ENCODE measurements around the gene SLC2A1. TPM values are rescaled to one million over a fixed set of nuclear protein-coding genes. Genes with fewer than 3 reads are reported as not detected.
A peak's percentile ranks its signal among the peaks of the same experiment; 100 is the strongest.

The SLC2A1 gene
- total and polyA plus RNA-seq, 9 of the 15 experiments (the other 6 are each of a cell fraction or from before 2014, with no cell fraction given): 12.6 to 153 (median 48.0) TPM

GRCh38 chr1:42936309-42937078, 22.2 kb downstream of the SLC2A1 start (continued):
- TF ChIP-seq MAFG (tag; conservative IDR thresholded peaks at IDR 0.05) (no peak), ZNF184 (CRISPR knock-in tag; IDR thresholded peaks at IDR 0.05) (no peak), CBFA2T3 (IDR thresholded peaks at IDR 0.05) (peak; percentile 98), PURB (CRISPR knock-in tag; IDR thresholded peaks at IDR 0.05; ENCODE audit: low read depth) (no peak), POLR2A (conservative IDR thresholded peaks at IDR 0.05) (0 out of 2 replicates have a peak, but pooled peaks have one; percentile 5), PHF21A (IDR thresholded peaks at IDR 0.05; ENCODE audit: borderline replicate concordance, low read depth) (peak; percentile 43; the same call in 1 of the 2 replicates), SMARCA4 (IDR thresholded peaks at IDR 0.05) (peak; percentile 93), ETV5 (CRISPR knock-in tag; IDR thresholded peaks at IDR 0.05; ENCODE audit: low read depth) (peak; percentile 62; the same call in 1 of the 2 replicates), NCOR1 (IDR thresholded peaks at IDR 0.05) (peak; percentile 97), FOXJ2 (tag; IDR thresholded peaks at IDR 0.05) (no peak), BCOR (IDR thresholded peaks at IDR 0.05) (peak; percentile 44), DACH1 (IDR thresholded peaks at IDR 0.05; ENCODE audit: partially characterized antibody) (peak; percentile 59), HDGF (IDR thresholded peaks at IDR 0.05) (no peak; the same call in 1 of the 2 replicates), CTBP1 (IDR thresholded peaks at IDR 0.05; ENCODE audit: borderline replicate concordance) (peak; percentile 100), DDX20 (tag; IDR thresholded peaks at IDR 0.05; ENCODE audit: low read depth) (no peak), RBM34 (IDR thresholded peaks at IDR 0.05; ENCODE audit: borderline replicate concordance, insufficient read depth, low read length) (no peak), NR2C1 (IDR thresholded peaks at IDR 0.05) (peak; percentile 34; the same call in 1 of the 2 replicates), NR2C1 (tag; IDR thresholded peaks at IDR 0.05) (no peak), RB1 (IDR thresholded peaks at IDR 0.05; ENCODE audit: low read depth) (0 out of 2 replicates have a peak, but pooled peaks have one; percentile 65), FOXA1 (IDR thresholded peaks at IDR 0.05; ENCODE audit: borderline replicate concordance) (no peak), POU5F1 (IDR thresholded peaks at IDR 0.05; ENCODE audit: borderline replicate concordance, low read depth, low read length, partially characterized antibody) (no peak), HSF4 (CRISPR knock-in tag; IDR thresholded peaks at IDR 0.05; ENCODE audit: borderline replicate concordance) (no peak; the same call in 1 of the 2 replicates), RFX5 (IDR thresholded peaks at IDR 0.05; ENCODE audit: low read depth, low read length) (no peak), CBFB (CRISPR knock-in tag; IDR thresholded peaks at IDR 0.05) (no peak), SREBF1 (IDR thresholded peaks at IDR 0.05; ENCODE audit: borderline replicate concordance, low read depth, low read length) (no peak), RUNX1 (IDR thresholded peaks at IDR 0.05; ENCODE audit: low read depth) (peak; percentile 85; the same call in 1 of the 2 replicates), HDAC6 (IDR thresholded peaks at IDR 0.05; ENCODE audit: low read depth, low read length) (no peak), HCFC1 (IDR thresholded peaks at IDR 0.05; ENCODE audit: low read depth, low read length) (peak; percentile 7; the same call in 1 of the 2 replicates)
- TF ChIP-seq, protein P1, sequence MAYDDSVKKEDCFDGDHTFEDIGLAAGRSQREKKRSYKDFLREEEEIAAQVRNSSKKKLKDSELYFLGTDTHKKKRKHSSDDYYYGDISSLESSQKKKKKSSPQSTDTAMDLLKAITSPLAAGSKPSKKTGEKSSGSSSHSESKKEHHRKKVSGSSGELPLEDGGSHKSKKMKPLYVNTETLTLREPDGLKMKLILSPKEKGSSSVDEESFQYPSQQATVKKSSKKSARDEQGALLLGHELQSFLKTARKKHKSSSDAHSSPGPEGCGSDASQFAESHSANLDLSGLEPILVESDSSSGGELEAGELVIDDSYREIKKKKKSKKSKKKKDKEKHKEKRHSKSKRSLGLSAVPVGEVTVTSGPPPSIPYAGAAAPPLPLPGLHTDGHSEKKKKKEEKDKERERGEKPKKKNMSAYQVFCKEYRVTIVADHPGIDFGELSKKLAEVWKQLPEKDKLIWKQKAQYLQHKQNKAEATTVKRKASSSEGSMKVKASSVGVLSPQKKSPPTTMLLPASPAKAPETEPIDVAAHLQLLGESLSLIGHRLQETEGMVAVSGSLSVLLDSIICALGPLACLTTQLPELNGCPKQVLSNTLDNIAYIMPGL (CRISPR knock-in tag; IDR thresholded peaks at IDR 0.05): peak; percentile 48; the same call in 1 of the 2 replicates
- TF ChIP-seq, protein P2, sequence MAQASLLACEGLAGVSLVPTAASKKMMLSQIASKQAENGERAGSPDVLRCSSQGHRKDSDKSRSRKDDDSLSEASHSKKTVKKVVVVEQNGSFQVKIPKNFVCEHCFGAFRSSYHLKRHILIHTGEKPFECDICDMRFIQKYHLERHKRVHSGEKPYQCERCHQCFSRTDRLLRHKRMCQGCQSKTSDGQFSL (CRISPR knock-in tag; IDR thresholded peaks at IDR 0.05): no peak
- TF ChIP-seq, protein P2 (tag; IDR thresholded peaks at IDR 0.05): no peak
